Keratinocyte (primary cell): ENCODE data around the gene UBAC2. TPM values are rescaled to one million over a fixed set of nuclear protein-coding genes. Genes with fewer than 3 reads are reported as not detected.

Experiments used
- DNase-seq: peaks from one replicate; pipeline ENCODE4 v3.0.0-alpha.2; 2011; ENCODE audit warnings: low read depth, missing footprints, low spot score
- FAIRE-seq: peaks from 2 replicates; lab custom pipeline; 2011; peaks lifted over from hg19 to GRCh38; lab: Jason Lieb, UNC
- H2AFZ ChIP-seq: 2 replicates; pipeline ENCODE4 v1.6.0; 2012; ENCODE audit warnings: low read length, control low read depth, inconsistent platforms; ENCODE audit not compliant: control insufficient read depth
- H3K27ac ChIP-seq: 2 replicates; pipeline ENCODE4 v1.5.1; 2011; ENCODE audit warnings: low read length; ENCODE audit not compliant: control insufficient read depth, insufficient read depth
- H3K27me3 ChIP-seq: 3 replicates; pipeline ENCODE4 v1.6.0; 2011; ENCODE audit warnings: low read length; ENCODE audit not compliant: control insufficient read depth, insufficient read depth; ENCODE audit errors: extremely low read depth
- H3K36me3 ChIP-seq, 2 experiments: 2 replicates in 1 of 2; 3 replicates in 1 of 2; pipeline ENCODE4 v1.5.1; 2011; ENCODE audit warnings: low read length in 2 of 2, mild to moderate bottlenecking in 1 of 2; ENCODE audit not compliant: control insufficient read depth in 2 of 2, insufficient read depth in 2 of 2; ENCODE audit errors: extremely low read depth in 1 of 2
- H3K4me1 ChIP-seq: 3 replicates; pipeline ENCODE4 v1.5.1; 2011; ENCODE audit warnings: low read length; ENCODE audit not compliant: control insufficient read depth, insufficient read depth; ENCODE audit errors: extremely low read depth
- H3K4me2 ChIP-seq: 3 replicates; pipeline ENCODE4 v1.6.0; 2011; ENCODE audit warnings: low read depth, low read length; ENCODE audit not compliant: control insufficient read depth, insufficient read depth; ENCODE audit errors: extremely low read depth
- H3K4me3 ChIP-seq, 3 experiments: fragments of 200-600 bp in 1 of 3; sonication (generic) in 1 of 3; 2 replicates in 2 of 3; 3 replicates in 1 of 3; pipeline ENCODE4 v1.5.1; 2011 to 2016; ENCODE audit warnings: low read length in 3 of 3, mild to moderate bottlenecking in 3 of 3, control low read depth in 2 of 3, inconsistent platforms in 1 of 3, low read depth in 1 of 3, mixed read lengths in 1 of 3, mixed run types in 1 of 3, moderate library complexity in 1 of 3; ENCODE audit not compliant: control insufficient read depth in 2 of 3, insufficient read depth in 2 of 3; ENCODE audit errors: extremely low read depth in 1 of 3
- H3K79me2 ChIP-seq: 2 replicates; pipeline ENCODE4 v1.6.0; 2012; ENCODE audit warnings: low read length; ENCODE audit not compliant: control insufficient read depth, insufficient read depth
- H3K9ac ChIP-seq: 3 replicates; pipeline ENCODE4 v1.6.0; 2011; ENCODE audit warnings: low read length; ENCODE audit not compliant: control insufficient read depth, insufficient read depth; ENCODE audit errors: extremely low read depth
- H3K9me1 ChIP-seq: 3 replicates; pipeline ENCODE4 v1.6.0; 2011; ENCODE audit warnings: low read length; ENCODE audit not compliant: control insufficient read depth, insufficient read depth; ENCODE audit errors: extremely low read depth
- H3K9me3 ChIP-seq: 2 replicates; pipeline ENCODE4 v1.5.1; 2012; ENCODE audit warnings: low read depth, low read length; ENCODE audit not compliant: control insufficient read depth
- H4K20me1 ChIP-seq: 3 replicates; pipeline ENCODE4 v1.6.0; 2011; ENCODE audit warnings: low read length; ENCODE audit not compliant: control insufficient read depth, insufficient read depth; ENCODE audit errors: extremely low read depth
- CTCF ChIP-seq, 3 experiments: IDR thresholded peaks in 1 of 3; conservative IDR thresholded peaks in 1 of 3; optimal IDR thresholded peaks in 1 of 3; 2 replicates in 2 of 3; 3 replicates in 1 of 3; pipeline versions ENCODE3 to v1.5.1; 2011; ENCODE audit warnings: low read length in 3 of 3, mild to moderate bottlenecking in 3 of 3, moderate library complexity in 2 of 3, control low read depth in 1 of 3, inconsistent platforms in 1 of 3; ENCODE audit not compliant: insufficient read depth in 2 of 3; ENCODE audit errors: extremely low read depth in 1 of 3
- EZH2 ChIP-seq: IDR thresholded peaks from one replicate; pipeline ENCODE4 v1.6.1; 2012; ENCODE audit warnings: inconsistent platforms, mild to moderate bottlenecking, low read length, moderate library complexity
- dilution Hi-C: fragments of 300-500 bp; cut with MboI; formaldehyde crosslinking; loops from one replicate; pipeline ENCODE4 v1.7.0; 2020; ENCODE audit warnings: low sequenced_read_pairs; ENCODE audit not compliant: extremely low pct_ligation_motif_present
- polyA plus RNA-seq, 5 experiments: library from polyadenylated mRNA; depleted of rRNA in 3 of 5; stranded (reverse) in 3 of 5; stranded (forward) in 1 of 5; unstranded in 1 of 5; fragments of >200 nt; gene quantifications; 1 replicate in 1 of 5; 2 replicates in 3 of 5; 3 replicates in 1 of 5; pipeline versions ENCODE4 v1.2.1 to v1.2.3, GENCODE V29; 2011 to 2012; ENCODE audit warnings: missing spikeins in 2 of 5, low read depth in 1 of 5, low replicate concordance in 1 of 5

The UBAC2 gene
- polyA plus RNA-seq, 1 donor (not counting 4 experiments of a cell fraction or from before 2014, with no cell fraction given) = 104 TPM

GRCh38 chr13:99218545-99218944, 17.9 kb downstream of the UBAC2 start:
- Histone ChIP-seq H3K4me1 (peaks cover 52% of the 10 kb centered on the region), H3K9me1 (no peaks in the 10 kb centered on the region), H3K79me2 (peaks cover 68% of the 10 kb centered on the region), H4K20me1 (no peaks in the 10 kb centered on the region), H3K4me2 (peak overlapping the region; percentile 46), H3K9me3 (no peaks in the 10 kb centered on the region), H3K27me3 (no peaks in the 10 kb centered on the region), H3K36me3 (peaks cover 0 to 2% of the 10 kb centered on the region in 2 experiments), H3K9ac (peak overlapping the region; percentile 24), H2AFZ (no peak overlapping the region), H3K27ac (peak overlapping the region; percentile 8), H3K4me3 (peak overlapping the region in 1 of 3 experiments; percentile 20)
- DNase-seq (no peak), FAIRE-seq (no peak)
- dilution Hi-C loops = no loop called here
- no peak for TF ChIP-seq CTCF (optimal IDR thresholded peaks at IDR 0.05 in 1 of 3, IDR thresholded peaks at IDR 0.05 in 1 of 3, conservative IDR thresholded peaks at IDR 0.05 in 1 of 3; ENCODE audit: extremely low read depth in 1 of 3, insufficient read depth in 2 of 3, low read length in 3 of 3)
- TF ChIP-seq EZH2 = no peak

- Histone ChIP-seq H3K9me3 (no peaks in the 10 kb centered on the region), H3K27me3 (no peaks in the 10 kb centered on the region), H3K27ac (peak overlapping the region; percentile 8), H3K79me2 (peaks cover 72% of the 10 kb centered on the region), H3K9ac (no peak overlapping the region), H3K4me1 (peaks cover 51% of the 10 kb centered on the region), H3K9me1 (no peaks in the 10 kb centered on the region), H2AFZ (no peak overlapping the region), H3K36me3 (peaks cover 0 to 2% of the 10 kb centered on the region in 2 experiments), H4K20me1 (no peaks in the 10 kb centered on the region), H3K4me2 (peak overlapping the region; percentile 46), H3K4me3 (no peak overlapping the region)
- FAIRE-seq (no peak), DNase-seq (no peak)
- dilution Hi-C loops = no loop called here
- TF ChIP-seq CTCF (optimal IDR thresholded peaks at IDR 0.05 in 1 of 3, IDR thresholded peaks at IDR 0.05 in 1 of 3, conservative IDR thresholded peaks at IDR 0.05 in 1 of 3; ENCODE audit: extremely low read depth in 1 of 3, insufficient read depth in 2 of 3, low read length in 3 of 3) (no peak), EZH2 (no peak)
These were observed 18.3 kb downstream of the UBAC2 start for GRCh38 chr13:99218969-99219368.
